K562 (cell line): Measurements from ENCODE around the gene DDAH1. TPM values are rescaled to one million over a fixed set of nuclear protein-coding genes. Genes with fewer than 3 reads are reported as not detected.

Experiments used
- ATAC-seq: fragments of 200-7000 bp; cut with Tn5 transposase; 3 replicates; pipeline ENCODE4 v1.9.1; 2020; ENCODE audit warnings: moderate library complexity
- BruUV-seq: library from RNA; stranded (reverse); fragments of 400-500 nt; replicated peaks from 2 replicates; lab custom pipeline; 2021; lab: Mats Ljungman, UMichigan
- CTCF ChIA-PET: fragments of 300-600 bp; formaldehyde crosslinking; extraction: SDS; loops from one replicate; lab custom pipeline; 2021; ENCODE audit warnings: low intra/inter-chr PET ratio; lab: Yijun Ruan, JAX
- POLR2A ChIA-PET: fragments of 300-600, 350-650 bp; sonication (Branson Sonifier 250); formaldehyde crosslinking; extraction: SDS; loops from one replicate; lab custom pipeline; 2021; ENCODE audit warnings: antibody characterized with exemption, inconsistent platforms; lab: Yijun Ruan, JAX
- DNase-seq, 4 experiments: peaks; one replicate each; pipeline versions ENCODE4 v3.0.0 to v3.0.0-alpha.2; 2011 to 2018; ENCODE audit warnings: low spot score in 3 of 4, mixed read lengths in 3 of 4; ENCODE audit errors: extremely low read depth in 1 of 4
- FAIRE-seq: peaks from 2 replicates; lab custom pipeline; 2011; peaks lifted over from hg19 to GRCh38; lab: Jason Lieb, UNC
- H2AFZ ChIP-seq: 2 replicates; pipeline ENCODE4 v1.6.0; 2011; ENCODE audit warnings: low read depth, low read length, control low read depth, inconsistent platforms
- H3K27ac ChIP-seq: fragments of 200-600 bp; 3 replicates; pipeline ENCODE4 v1.8.0; 2011; ENCODE audit warnings: low read depth, mild to moderate bottlenecking, control low read depth, inconsistent platforms, low read length, moderate library complexity, mixed read lengths; ENCODE audit errors: extremely low read depth
- H3K27me3 ChIP-seq, 2 experiments: fragments of 300-600 bp in 1 of 2; 2 replicates in 1 of 2; 3 replicates in 1 of 2; pipeline versions ENCODE4 v1.6.0 to v1.8.0; 2011; ENCODE audit warnings: inconsistent platforms in 2 of 2, low read length in 2 of 2, mild to moderate bottlenecking in 1 of 2, mixed read lengths in 1 of 2, moderate library complexity in 1 of 2; ENCODE audit not compliant: control insufficient read depth in 2 of 2, insufficient read depth in 2 of 2
- H3K36me3 ChIP-seq: fragments of 300-600 bp; 3 replicates; pipeline ENCODE4 v1.8.0; 2011; ENCODE audit warnings: mild to moderate bottlenecking, low read length, inconsistent platforms; ENCODE audit not compliant: control insufficient read depth, insufficient read depth
- H3K4me1 ChIP-seq, 2 experiments: fragments of 200-600 bp in 1 of 2; replicated peaks in 1 of 2; 2 replicates in 1 of 2; 3 replicates in 1 of 2; pipeline versions ENCODE4 v1.5.1 to v1.8.0; 2011; ENCODE audit warnings: inconsistent platforms in 2 of 2, low read length in 2 of 2, mild to moderate bottlenecking in 1 of 2, mixed read lengths in 1 of 2, moderate library complexity in 1 of 2; ENCODE audit not compliant: control insufficient read depth in 2 of 2, insufficient read depth in 2 of 2
- H3K4me2 ChIP-seq: 2 replicates; pipeline ENCODE4 v1.6.1; 2011; ENCODE audit warnings: low read length, control low read depth, inconsistent platforms, mixed read lengths; ENCODE audit not compliant: insufficient read depth
- H3K4me3 ChIP-seq: fragments of 200-600 bp; sonication (generic), shearing (Covaris generic); 2 replicates; pipeline ENCODE4 v1.5.1; 2016; ENCODE audit warnings: control low read depth, inconsistent platforms
- H3K79me2 ChIP-seq: fragments of 200-600 bp; 3 replicates; pipeline ENCODE4 v1.8.0; 2011; ENCODE audit warnings: low read length, inconsistent platforms; ENCODE audit not compliant: control insufficient read depth, insufficient read depth
- H3K9ac ChIP-seq, 2 experiments: 2 replicates each; pipeline versions ENCODE4 v1.6.0 to v1.6.1; 2011; ENCODE audit warnings: low read depth in 2 of 2, low read length in 2 of 2, control low read depth in 1 of 2, inconsistent platforms in 1 of 2, mild to moderate bottlenecking in 1 of 2, mixed read lengths in 1 of 2; ENCODE audit not compliant: insufficient read depth in 1 of 2
- H3K9me1 ChIP-seq: one replicate; pipeline ENCODE4 v1.6.0; 2011; ENCODE audit warnings: inconsistent platforms, mild to moderate bottlenecking, low read length, moderate library complexity; ENCODE audit not compliant: control insufficient read depth, insufficient read depth
- H3K9me3 ChIP-seq: replicated peaks from 2 replicates; pipeline ENCODE4 v1.5.1; 2011; ENCODE audit warnings: low read depth, low read length, inconsistent platforms; ENCODE audit not compliant: control insufficient read depth, insufficient read depth
- H4K20me1 ChIP-seq: replicated peaks from 2 replicates; pipeline ENCODE4 v1.6.1; 2011; ENCODE audit warnings: low read length, inconsistent platforms, mixed read lengths; ENCODE audit not compliant: control insufficient read depth, insufficient read depth
- CAMTA2 ChIP-seq: fragments of 250-450 bp; sonication (Bioruptor Pico); conservative IDR thresholded peaks from 2 replicates; pipeline ENCODE4 v1.5.1; 2022
- EZH2 ChIP-seq: IDR thresholded peaks from 2 replicates; pipeline ENCODE4 v1.6.1; 2012; ENCODE audit warnings: low read depth, mild to moderate bottlenecking, inconsistent platforms, low read length, borderline replicate concordance
- FOXJ2 ChIP-seq: fragments of 200-800 bp; sonication (Bioruptor generic); IDR thresholded peaks from 2 replicates; pipeline ENCODE4 v1.6.1; 2016; ENCODE audit warnings: missing genetic modification characterization, missing compliant biosample characterization
- HNRNPLL ChIP-seq: fragments of 200-400 bp; formaldehyde crosslinking; IDR thresholded peaks from 2 replicates; pipeline ENCODE4 v1.6.1; 2017; ENCODE audit warnings: low read length, low read depth, mild to moderate bottlenecking; ENCODE audit not compliant: poor library complexity, severe bottlenecking
- MBD2 ChIP-seq: sonication (generic); IDR thresholded peaks from 2 replicates; pipeline ENCODE4 v1.6.1; 2016; ENCODE audit warnings: low read depth, borderline replicate concordance
- NFE2 ChIP-seq: IDR thresholded peaks from 2 replicates; pipeline ENCODE4 v1.6.1; 2014; ENCODE audit warnings: antibody characterized with exemption, low read depth
- NFIC ChIP-seq: fragments of 450-650 bp; IDR thresholded peaks from 2 replicates; pipeline ENCODE4 v1.6.1; 2017; ENCODE audit warnings: mild to moderate bottlenecking, inconsistent platforms
- PHTF2 ChIP-seq: fragments of 250-450 bp; sonication (Bioruptor Pico); IDR thresholded peaks from 2 replicates; pipeline ENCODE4 v1.5.0; 2021; ENCODE audit warnings: mild to moderate bottlenecking
- RBM39 ChIP-seq: fragments of 200-400 bp; formaldehyde crosslinking; optimal IDR thresholded peaks from 2 replicates; pipeline ENCODE3; 2018; ENCODE audit warnings: low read depth, low read length
- TAF9B ChIP-seq: fragments of 450-650 bp; IDR thresholded peaks from 2 replicates; pipeline ENCODE4 v1.6.1; 2018; ENCODE audit warnings: mild to moderate bottlenecking; ENCODE audit not compliant: partially characterized antibody
- YBX1 ChIP-seq: fragments of 450-650 bp; IDR thresholded peaks from 2 replicates; pipeline ENCODE4 v1.7.1; 2016; ENCODE audit warnings: mild to moderate bottlenecking
- ZNF324 ChIP-seq: fragments of 250-450 bp; sonication (Bioruptor Pico); IDR thresholded peaks from 2 replicates; pipeline ENCODE4 v1.4.0; 2020; ENCODE audit warnings: mild to moderate bottlenecking
- ZNF583 ChIP-seq: fragments of 250-450 bp; sonication (Bioruptor Pico); IDR thresholded peaks from 2 replicates; pipeline ENCODE4 v1.4.0; 2020
- ZNF75A ChIP-seq: fragments of 450-650 bp; formaldehyde crosslinking; IDR thresholded peaks from 2 replicates; pipeline ENCODE4 v1.4.0; 2020; ENCODE audit warnings: mild to moderate bottlenecking
- ZNF77 ChIP-seq: fragments of 250-450 bp; sonication (Bioruptor Pico); IDR thresholded peaks from 2 replicates; pipeline ENCODE4 v1.5.0; 2020
- WGBS: fragments of 100-300 bp; shearing (Covaris generic); methylation state at CpG from one replicate; pipeline ENCODE4 v1.1.6; 2016; ENCODE audit warnings: low coverage, mixed read lengths; ENCODE audit not compliant: insufficient coverage; ENCODE audit errors: missing lambda C conversion rate; 5-methylcytosine and 5-hydroxymethylcytosine counted together
- in situ Hi-C: fragments of 300-500 bp; cut with MboI; formaldehyde crosslinking; loops from 4 replicates; pipeline ENCODE4 v1.15.0; 2018; ENCODE audit warnings: inconsistent platforms, mixed read lengths
- intact Hi-C: fragments of 100-400 bp; cut with micrococcal nuclease; formaldehyde crosslinking; loops from 2 replicates; pipeline ENCODE4 v1.14.2; 2022
- polyA plus RNA-seq, 8 experiments: library from polyadenylated mRNA; depleted of rRNA in 4 of 8; stranded (reverse) in 5 of 8; unstranded in 3 of 8; fragments of >200 nt; fragmentation: Nextera tagmentation in 2 of 8; fragmentation: Illumina TruSeq in 1 of 8; extraction: Ambion mirVana in 2 of 8; extraction: Trizol in 1 of 8; gene quantifications; 2 replicates each; pipeline versions ENCODE4 v1.2.1 to v1.2.3, GENCODE V29; 2011 to 2014; ENCODE audit warnings: inconsistent platforms in 1 of 8, missing spikeins in 1 of 8
- total RNA-seq, 7 experiments: library from RNA; depleted of rRNA in 6 of 7; stranded (reverse); fragments of >200 nt in 6 of 7; fragmentation: Illumina TruSeq in 2 of 7; extraction: Trizol in 2 of 7; gene quantifications; 2 replicates each; pipeline versions ENCODE4 v1.2.1 to v1.2.3, GENCODE V29; 2011 to 2021; ENCODE audit warnings: low replicate concordance in 1 of 7
- TF ChIP-seq, protein P1 (sequence below): fragments of 450-650 bp; formaldehyde crosslinking; conservative IDR thresholded peaks from 2 replicates; pipeline ENCODE4 v1.4.0; 2022; ENCODE audit warnings: mild to moderate bottlenecking, missing genetic modification characterization

The DDAH1 gene
- total and polyA plus RNA-seq, 9 of the 15 experiments (the other 6 are each of a cell fraction or from before 2014, with no cell fraction given): 0.04 to 0.24 (median 0.10) TPM

DNA sequence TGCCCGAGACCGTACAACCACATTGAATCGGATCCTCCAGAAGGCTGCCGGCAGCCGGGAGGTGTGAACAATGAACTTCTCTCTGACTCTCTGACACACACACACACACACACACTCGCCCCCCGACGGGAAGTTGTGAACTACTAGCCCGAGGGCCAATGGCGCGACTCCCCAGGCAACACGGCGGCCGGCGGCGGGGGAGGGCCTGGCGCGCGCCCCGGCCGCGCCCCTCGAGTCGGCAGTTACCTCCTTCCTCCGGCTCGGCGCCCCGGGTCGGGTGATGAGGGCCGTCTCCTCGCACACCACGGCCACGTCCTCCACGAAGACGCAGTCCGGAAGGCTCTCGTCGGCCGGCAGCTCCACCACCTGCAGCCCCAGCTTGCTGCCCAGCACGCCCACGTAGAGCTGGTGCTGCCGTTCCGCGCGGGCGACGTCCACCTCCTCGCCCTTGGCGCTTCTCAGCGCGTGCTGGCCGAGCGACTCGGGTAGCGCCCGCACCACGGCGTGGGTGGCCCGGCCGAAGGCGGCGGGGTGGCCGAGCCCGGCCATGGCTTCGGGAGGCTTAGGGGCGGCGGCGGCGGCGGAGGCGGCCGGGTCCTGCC is 361 bp downstream of the DDAH1 start:
- Histone ChIP-seq H3K27me3 (peaks cover 2 to 22% of the 10 kb centered on the region in 2 experiments; a peak in 3 of 5 replicates), H3K79me2 (no peaks in the 10 kb centered on the region), H3K4me3 (no peak overlapping the region), H3K9ac (no peak overlapping the region), H3K36me3 (no peaks in the 10 kb centered on the region), H2AFZ (no peak overlapping the region), H3K4me2 (no peak overlapping the region), H3K9me3 (no peaks in the 10 kb centered on the region), H3K9me1 (no peaks in the 10 kb centered on the region)
- CTCF ChIA-PET: no interaction called here
- intact Hi-C loops (no loop called here), in situ Hi-C loops (no loop called here)
- no peak for FAIRE-seq
- WGBS: 31% methylated on average over 44 of the region's 72 CpGs
- no peak for TF ChIP-seq PHTF2
- TF ChIP-seq RBM39: no peak
- no peak for TF ChIP-seq MBD2
- no peak for TF ChIP-seq CAMTA2 (CRISPR knock-in tag)
- no peak for TF ChIP-seq EZH2
- TF ChIP-seq NFE2: no peak
- TF ChIP-seq NFIC: no peak
- no peak for TF ChIP-seq HNRNPLL
- no peak for TF ChIP-seq FOXJ2
- TF ChIP-seq ZNF324: no peak
- TF ChIP-seq ZNF75A (CRISPR knock-in tag): no peak
- no peak for TF ChIP-seq ZNF583 (CRISPR knock-in tag)
- TF ChIP-seq, protein P1, sequence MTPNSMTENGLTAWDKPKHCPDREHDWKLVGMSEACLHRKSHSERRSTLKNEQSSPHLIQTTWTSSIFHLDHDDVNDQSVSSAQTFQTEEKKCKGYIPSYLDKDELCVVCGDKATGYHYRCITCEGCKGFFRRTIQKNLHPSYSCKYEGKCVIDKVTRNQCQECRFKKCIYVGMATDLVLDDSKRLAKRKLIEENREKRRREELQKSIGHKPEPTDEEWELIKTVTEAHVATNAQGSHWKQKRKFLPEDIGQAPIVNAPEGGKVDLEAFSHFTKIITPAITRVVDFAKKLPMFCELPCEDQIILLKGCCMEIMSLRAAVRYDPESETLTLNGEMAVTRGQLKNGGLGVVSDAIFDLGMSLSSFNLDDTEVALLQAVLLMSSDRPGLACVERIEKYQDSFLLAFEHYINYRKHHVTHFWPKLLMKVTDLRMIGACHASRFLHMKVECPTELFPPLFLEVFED (CRISPR knock-in tag): no peak
- TF ChIP-seq ZNF77 (CRISPR knock-in tag): no peak
- no peak for TF ChIP-seq TAF9B
- TF ChIP-seq YBX1: no peak
- TF ChIP-seq, all 486 proteins: peak for 0
- no TSS peak for BruUV-seq
- peaks cover 0 to 13% of the 10 kb centered on the region in 2 experiments; a peak in 2 of 5 replicates for H3K4me1 ChIP-seq
- POLR2A ChIA-PET: interaction anchor here (0.7 to 0.8 kb wide), 2 partner anchors 161 to 212 kb away, joined by 3 read pairs; no protein-coding TSS in a partner anchor
- H4K20me1 ChIP-seq: no peaks in the 10 kb centered on the region
- no peak overlapping the region for H3K27ac ChIP-seq
- no peak for ATAC-seq
- DNase-seq: no peak
